GM23338 (cell line): ENCODE results near the gene PPP5C.

ENCODE experiments used
- CREB1 ChIP-seq: fragments of 250-450 bp; sonication (Bioruptor Pico); IDR thresholded peaks from 2 replicates; pipeline ENCODE4 v1.5.0; 2020; ENCODE audit warnings: low read depth, mild to moderate bottlenecking, moderate library complexity
- CTCF ChIP-seq, 2 experiments: fragments of 200-600 bp in 1 of 2; sonication (generic) in 1 of 2; conservative IDR thresholded peaks; 2 replicates each; pipeline versions ENCODE4 v1.5.1 to v1.6.1; 2016 to 2017; ENCODE audit warnings: antibody characterized with exemption in 2 of 2, low read depth in 2 of 2, mild to moderate bottlenecking in 2 of 2, moderate library complexity in 1 of 2
- EZH2 ChIP-seq: fragments of 200-600 bp; sonication (generic); IDR thresholded peaks from one replicate; pipeline ENCODE4 v1.8.0; 2017; ENCODE audit warnings: antibody characterized with exemption, mild to moderate bottlenecking, low read depth; ENCODE audit not compliant: unreplicated experiment
- EZH2phosphoT487 ChIP-seq: fragments of 200-600 bp; sonication (generic); IDR thresholded peaks from one replicate; pipeline ENCODE4 v1.8.1; 2018; ENCODE audit warnings: antibody characterized with exemption; ENCODE audit not compliant: unreplicated experiment
- JUNB ChIP-seq: IDR thresholded peaks from one replicate; pipeline ENCODE4 v1.6.1; 2016; ENCODE audit warnings: antibody characterized with exemption; ENCODE audit not compliant: unreplicated experiment
- POLR2AphosphoS5 ChIP-seq: IDR thresholded peaks from 2 replicates; pipeline ENCODE4 v1.6.1; 2016; ENCODE audit warnings: antibody characterized with exemption, low read depth
- STAT1 ChIP-seq: IDR thresholded peaks from one replicate; pipeline ENCODE4 v1.6.1; 2016; ENCODE audit warnings: antibody characterized with exemption; ENCODE audit not compliant: unreplicated experiment
- ZNF114 ChIP-seq: fragments of 250-450 bp; sonication (Bioruptor Pico); IDR thresholded peaks from 2 replicates; pipeline ENCODE4 v1.5.0; 2020; ENCODE audit warnings: mild to moderate bottlenecking, moderate library complexity
- ZNF331 ChIP-seq: fragments of 250-450 bp; sonication (Bioruptor Pico); IDR thresholded peaks from 2 replicates; pipeline ENCODE4 v1.5.0; 2020; ENCODE audit warnings: low read depth, mild to moderate bottlenecking, moderate library complexity
- ZNF462 ChIP-seq: fragments of 250-450 bp; sonication (Bioruptor Pico); IDR thresholded peaks from 2 replicates; pipeline ENCODE4 v1.5.0; 2020; ENCODE audit warnings: mild to moderate bottlenecking, moderate library complexity
- TF ChIP-seq, protein P1 (sequence below): IDR thresholded peaks from one replicate; pipeline ENCODE4 v1.6.1; 2018; ENCODE audit warnings: antibody characterized with exemption; ENCODE audit not compliant: unreplicated experiment
- TF ChIP-seq, protein P2 (sequence below): IDR thresholded peaks from 2 replicates; pipeline ENCODE4 v1.6.1; 2016; ENCODE audit warnings: antibody characterized with exemption

DNA sequence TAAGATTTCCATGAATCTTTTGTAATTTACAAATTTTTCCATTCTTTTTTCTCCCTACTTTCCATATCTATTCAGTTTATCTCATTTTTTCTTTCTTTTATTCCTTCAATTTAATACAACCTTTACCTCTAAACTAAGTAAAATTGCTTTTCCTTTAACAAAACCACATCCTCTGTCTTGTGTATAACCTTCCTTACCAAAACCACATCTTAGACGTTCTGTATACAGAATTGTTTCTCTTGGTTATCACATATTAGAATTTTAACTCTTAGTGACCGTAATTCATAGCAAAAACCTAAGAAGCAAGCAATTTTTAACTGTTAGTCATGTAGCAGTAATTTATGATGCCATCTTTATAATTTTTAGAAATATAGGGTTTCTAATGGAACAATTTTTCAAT is 15.0 kb downstream of the PPP5C start:
- TF ChIP-seq CTCF (conservative IDR thresholded peaks at IDR 0.05; ENCODE audit: low read depth in 2 of 2) (no peak), CREB1 (CRISPR knock-in tag) (no peak), EZH2 (no peak), POLR2AphosphoS5 (no peak), JUNB (no peak), ZNF114 (no peak), EZH2phosphoT487 (no peak), ZNF331 (no peak), ZNF462 (CRISPR knock-in tag) (no peak), STAT1 (no peak)
- TF ChIP-seq, protein P1, sequence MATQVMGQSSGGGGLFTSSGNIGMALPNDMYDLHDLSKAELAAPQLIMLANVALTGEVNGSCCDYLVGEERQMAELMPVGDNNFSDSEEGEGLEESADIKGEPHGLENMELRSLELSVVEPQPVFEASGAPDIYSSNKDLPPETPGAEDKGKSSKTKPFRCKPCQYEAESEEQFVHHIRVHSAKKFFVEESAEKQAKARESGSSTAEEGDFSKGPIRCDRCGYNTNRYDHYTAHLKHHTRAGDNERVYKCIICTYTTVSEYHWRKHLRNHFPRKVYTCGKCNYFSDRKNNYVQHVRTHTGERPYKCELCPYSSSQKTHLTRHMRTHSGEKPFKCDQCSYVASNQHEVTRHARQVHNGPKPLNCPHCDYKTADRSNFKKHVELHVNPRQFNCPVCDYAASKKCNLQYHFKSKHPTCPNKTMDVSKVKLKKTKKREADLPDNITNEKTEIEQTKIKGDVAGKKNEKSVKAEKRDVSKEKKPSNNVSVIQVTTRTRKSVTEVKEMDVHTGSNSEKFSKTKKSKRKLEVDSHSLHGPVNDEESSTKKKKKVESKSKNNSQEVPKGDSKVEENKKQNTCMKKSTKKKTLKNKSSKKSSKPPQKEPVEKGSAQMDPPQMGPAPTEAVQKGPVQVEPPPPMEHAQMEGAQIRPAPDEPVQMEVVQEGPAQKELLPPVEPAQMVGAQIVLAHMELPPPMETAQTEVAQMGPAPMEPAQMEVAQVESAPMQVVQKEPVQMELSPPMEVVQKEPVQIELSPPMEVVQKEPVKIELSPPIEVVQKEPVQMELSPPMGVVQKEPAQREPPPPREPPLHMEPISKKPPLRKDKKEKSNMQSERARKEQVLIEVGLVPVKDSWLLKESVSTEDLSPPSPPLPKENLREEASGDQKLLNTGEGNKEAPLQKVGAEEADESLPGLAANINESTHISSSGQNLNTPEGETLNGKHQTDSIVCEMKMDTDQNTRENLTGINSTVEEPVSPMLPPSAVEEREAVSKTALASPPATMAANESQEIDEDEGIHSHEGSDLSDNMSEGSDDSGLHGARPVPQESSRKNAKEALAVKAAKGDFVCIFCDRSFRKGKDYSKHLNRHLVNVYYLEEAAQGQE, result no peak
- TF ChIP-seq, protein P2, sequence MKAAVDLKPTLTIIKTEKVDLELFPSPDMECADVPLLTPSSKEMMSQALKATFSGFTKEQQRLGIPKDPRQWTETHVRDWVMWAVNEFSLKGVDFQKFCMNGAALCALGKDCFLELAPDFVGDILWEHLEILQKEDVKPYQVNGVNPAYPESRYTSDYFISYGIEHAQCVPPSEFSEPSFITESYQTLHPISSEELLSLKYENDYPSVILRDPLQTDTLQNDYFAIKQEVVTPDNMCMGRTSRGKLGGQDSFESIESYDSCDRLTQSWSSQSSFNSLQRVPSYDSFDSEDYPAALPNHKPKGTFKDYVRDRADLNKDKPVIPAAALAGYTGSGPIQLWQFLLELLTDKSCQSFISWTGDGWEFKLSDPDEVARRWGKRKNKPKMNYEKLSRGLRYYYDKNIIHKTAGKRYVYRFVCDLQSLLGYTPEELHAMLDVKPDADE, result no peak
